ENCODE data around the gene HIPK3.
A peak's percentile ranks its signal among the peaks of the same experiment; 100 is the strongest.
"Not testable (repeated sequence)": the region's sequence is repeated elsewhere in the genome, so short reads cannot be mapped to it uniquely, and the experiment has no call there.

Gene HIPK3

GRCh38 chr11:33257160-33257896 is at the start of gene HIPK3:
Gene HIPK3 (plus strand): TSS chr11:33257381.
- peak; percentile 72 to 74 for DNase-seq (ENCODE audit: low read depth in 2 of 2)

GRCh38 chr11:33207408-33207985 is 49.7 kb upstream of the HIPK3 start:
- no peak for DNase-seq (ENCODE audit: low read depth in 2 of 2)

DNA sequence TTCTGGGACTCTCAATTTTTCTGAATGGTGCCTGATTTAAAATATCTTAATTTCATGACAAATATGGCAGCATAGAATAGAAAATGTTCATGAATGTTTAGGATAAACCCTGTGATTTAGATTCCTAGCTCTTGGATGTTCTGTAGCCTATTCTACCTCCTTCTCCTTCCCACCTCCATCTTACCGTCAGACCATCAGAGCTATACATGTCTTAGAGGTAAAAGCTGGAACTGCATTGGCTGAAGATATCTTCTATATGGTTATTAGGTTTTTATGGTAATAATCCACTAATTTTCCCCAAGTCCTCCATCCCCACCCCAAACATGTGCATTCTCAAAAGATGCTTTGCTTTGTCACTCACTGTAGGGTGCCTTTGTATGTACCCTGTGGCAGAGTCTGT is 49.0 kb upstream of the HIPK3 start:
- no peak for DNase-seq (ENCODE audit: low read depth in 2 of 2)

- no peak for DNase-seq (ENCODE audit: low read depth in 2 of 2)
Measured at GRCh38 chr11:33211153-33211552, 46.0 kb upstream of the HIPK3 start.

GRCh38 chr11:33211580-33211979 is 45.6 kb upstream of the HIPK3 start:
- no peak for DNase-seq (ENCODE audit: low read depth in 2 of 2)

DNA sequence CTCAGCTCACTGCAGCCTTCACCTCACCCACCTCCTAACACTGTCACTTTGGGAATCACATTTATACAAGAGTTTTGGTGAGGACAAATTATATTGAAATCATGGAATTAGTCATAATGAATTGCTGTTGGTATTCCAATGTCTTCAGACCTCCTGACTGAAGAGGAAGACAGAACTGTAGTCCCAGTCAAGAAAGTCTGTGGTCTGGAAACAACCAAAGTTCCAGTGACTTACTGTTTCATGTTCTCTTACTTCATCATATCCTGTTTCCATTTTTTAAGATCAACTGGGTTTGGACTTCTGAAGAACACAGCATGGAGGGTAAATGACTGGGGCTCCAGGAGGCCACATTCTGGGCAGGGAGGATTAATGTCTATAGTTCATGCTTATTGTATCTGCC is 43.0 kb upstream of the HIPK3 start:
- DNase-seq (ENCODE audit: low read depth in 2 of 2) = no peak

- DNase-seq (ENCODE audit: low read depth in 2 of 2) = no peak
Measured at GRCh38 chr11:33214767-33215166, 42.4 kb upstream of the HIPK3 start.

DNA sequence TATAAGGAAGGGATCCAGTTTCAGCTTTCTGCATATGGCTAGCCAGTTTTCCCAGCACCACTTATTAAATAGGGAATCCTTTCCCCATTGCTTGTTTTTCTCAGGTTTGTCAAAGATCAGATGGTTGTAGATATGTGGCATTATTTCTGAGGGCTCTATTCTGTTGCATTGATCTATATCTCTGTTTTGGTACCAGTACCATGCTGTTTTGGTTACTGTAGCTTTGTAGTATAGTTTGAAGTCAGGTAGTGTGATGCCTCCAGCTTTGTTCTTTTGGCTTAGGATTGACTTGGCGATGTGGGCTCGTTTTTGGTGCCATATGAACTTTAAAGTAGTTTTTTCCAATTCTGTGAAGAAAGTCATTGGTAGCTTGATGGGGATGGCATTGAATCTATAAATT is 40.5 kb upstream of the HIPK3 start:
- DNase-seq (ENCODE audit: low read depth in 2 of 2) = not testable (repeated sequence)

DNA sequence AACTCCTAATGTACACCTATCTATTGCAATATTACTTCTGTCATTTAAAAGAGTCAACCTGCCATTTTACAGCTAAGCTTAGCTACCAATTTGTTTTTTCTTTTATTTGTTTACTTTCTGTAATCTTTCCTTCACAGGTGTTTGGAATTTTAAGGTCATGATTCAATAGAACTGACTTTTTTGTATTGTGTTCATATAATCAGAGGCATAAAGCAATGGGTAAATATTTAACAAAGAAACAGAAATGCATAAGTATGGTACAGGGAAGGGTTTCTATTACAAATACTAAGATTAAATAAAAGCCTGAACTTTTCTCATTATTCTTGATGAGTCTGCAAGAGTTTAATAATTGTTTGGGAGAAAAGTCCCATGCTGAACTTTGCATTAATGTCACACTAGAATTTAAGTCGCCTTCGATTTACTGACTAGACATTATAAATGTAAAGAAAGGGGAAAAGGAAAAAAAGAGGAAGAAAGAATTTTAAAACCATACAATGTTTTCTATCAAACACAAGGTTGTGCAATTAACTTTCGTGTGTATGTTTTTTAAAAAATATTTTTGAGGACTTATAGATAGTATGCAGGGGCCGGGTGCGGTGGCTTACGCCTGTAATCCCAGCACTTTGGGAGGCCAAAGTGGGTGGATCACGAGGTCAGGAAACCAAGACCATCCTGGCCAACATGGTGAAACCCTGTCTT is 35.0 kb upstream of the HIPK3 start:
- no peak for DNase-seq (ENCODE audit: low read depth in 2 of 2)

- DNase-seq (ENCODE audit: low read depth in 2 of 2) = no peak
Measured at GRCh38 chr11:33225371-33225770, 31.8 kb upstream of the HIPK3 start.

DNA sequence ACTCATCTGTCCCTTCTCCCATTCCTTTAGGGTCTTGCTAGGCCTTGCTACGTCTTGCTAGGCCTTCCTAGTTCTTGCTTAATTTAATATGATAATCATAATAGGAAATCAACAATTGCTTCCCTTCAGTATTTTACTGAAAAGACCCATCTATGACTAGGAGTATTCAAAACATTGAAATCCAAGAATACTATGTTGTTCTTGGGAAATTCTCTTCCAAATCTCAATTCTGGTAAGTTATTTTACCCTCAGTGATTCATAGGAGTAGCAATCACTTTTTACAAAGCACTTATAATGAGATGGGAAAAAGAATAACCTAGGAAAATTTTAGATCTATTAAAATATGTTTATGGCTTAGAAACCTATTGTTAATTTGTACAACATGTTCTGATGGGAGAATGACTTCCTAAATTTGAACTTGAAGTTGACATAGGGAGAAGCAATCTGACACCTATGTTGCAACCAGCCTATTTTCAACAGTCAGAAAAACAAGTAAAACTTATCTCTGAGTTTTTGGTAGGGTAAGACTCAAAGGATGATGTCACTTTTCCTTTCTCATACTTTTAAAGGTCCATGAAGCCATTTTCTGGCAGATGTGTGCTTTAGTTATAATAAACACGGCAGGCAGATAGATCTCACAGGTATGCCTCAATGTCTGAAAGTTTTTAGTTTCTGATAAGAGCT is 29.5 kb upstream of the HIPK3 start:
- no peak for DNase-seq (ENCODE audit: low read depth in 2 of 2)

GRCh38 chr11:33234397-33235190 is 22.6 kb upstream of the HIPK3 start:
- no peak for DNase-seq (ENCODE audit: low read depth in 2 of 2)

DNA sequence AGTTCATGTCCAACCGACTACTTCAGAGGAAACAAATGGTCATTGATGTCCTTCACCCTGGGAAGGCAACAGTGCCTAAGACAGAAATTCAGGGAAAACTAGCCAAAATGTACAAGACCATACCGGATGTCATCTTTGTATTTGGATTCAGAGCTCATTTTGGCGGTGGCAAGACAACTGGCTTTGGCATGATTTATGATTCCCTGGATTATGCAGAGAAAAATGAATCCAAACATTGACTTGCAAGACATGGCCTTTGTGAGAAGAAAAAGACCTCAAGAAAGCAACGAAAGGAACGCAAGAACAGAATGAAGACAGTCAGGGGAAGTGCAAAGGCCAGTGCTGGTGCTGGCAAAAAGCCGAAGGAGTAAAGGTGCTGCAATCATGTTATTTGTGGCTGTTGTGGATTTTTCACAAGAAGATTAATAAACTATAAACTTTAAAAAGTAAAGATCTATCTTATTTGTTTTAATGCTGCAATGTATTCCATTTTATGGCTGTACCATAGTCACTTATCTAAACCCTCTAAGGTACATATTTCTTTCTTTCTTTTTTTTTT is 20.1 kb upstream of the HIPK3 start:
- no peak for DNase-seq (ENCODE audit: low read depth in 2 of 2)

DNA sequence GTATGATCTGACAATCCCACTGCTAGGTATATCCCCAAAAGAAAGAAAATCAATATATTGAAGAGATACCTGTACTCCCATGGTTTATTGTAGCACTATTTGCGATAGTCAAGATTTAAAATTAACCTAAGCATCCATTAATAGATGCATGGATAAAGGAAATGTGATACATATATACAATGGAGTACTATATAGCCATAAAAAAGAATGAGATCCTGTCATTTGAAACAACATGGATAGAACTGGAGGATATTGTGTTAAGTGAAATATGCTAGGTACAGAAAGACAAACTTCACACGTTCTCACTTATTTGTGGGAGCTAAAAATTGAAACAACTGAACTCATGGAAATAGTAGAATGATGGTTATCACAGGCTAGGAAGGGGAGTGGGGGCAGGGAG is 14.6 kb upstream of the HIPK3 start:
- DNase-seq (ENCODE audit: low read depth in 2 of 2) = no peak

GRCh38 chr11:33243654-33244053 is 13.5 kb upstream of the HIPK3 start:
- DNase-seq (ENCODE audit: low read depth in 2 of 2) = not testable (repeated sequence)

DNA sequence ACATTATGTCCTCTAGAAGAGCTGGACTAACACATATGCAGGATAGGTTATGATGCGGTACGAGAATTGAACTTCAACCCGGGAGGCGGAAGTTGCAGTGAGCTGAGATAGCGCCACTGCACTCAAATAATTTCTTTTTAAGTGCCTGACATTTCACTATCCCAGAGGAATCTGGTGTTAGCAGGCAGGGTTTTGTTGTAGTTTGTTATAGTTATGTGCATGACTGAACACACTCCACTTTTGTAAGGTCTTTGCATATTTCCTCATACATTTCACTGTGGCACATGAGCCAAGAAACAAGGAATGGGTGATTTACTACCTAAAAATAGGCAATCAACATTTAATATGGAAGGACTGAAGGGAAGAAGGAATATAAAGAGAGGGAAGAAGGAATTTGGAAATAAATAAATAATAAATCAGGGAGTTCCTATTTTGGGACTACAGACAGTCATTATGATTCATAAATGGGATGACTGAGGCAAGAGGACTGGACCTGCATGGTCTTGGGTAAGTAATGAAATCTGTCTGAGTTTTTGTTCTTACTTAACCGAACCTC is 8.7 kb upstream of the HIPK3 start:
- no peak for DNase-seq (ENCODE audit: low read depth in 2 of 2)

- DNase-seq (ENCODE audit: low read depth in 2 of 2) = no peak
Measured at GRCh38 chr11:33256031-33256812, 959 bp upstream of the HIPK3 start.

DNA sequence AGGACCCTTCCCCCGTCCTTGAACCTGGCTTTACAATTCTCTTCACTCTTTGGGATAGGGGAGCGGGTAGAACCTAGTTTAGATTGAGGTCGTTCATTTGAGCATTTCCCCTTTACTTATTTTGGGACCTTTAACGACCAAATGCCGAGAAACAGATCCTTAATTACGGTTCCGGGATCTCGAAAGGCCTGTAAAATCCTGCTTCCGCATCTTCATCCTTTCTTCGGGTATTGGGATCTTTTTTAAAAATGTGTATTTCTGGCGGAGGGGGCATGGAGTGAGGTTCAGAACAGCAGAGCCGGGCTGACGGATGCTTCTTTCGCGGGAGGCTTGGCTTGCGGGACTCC is 395 bp upstream of the HIPK3 start:
- no peak for DNase-seq (ENCODE audit: low read depth in 2 of 2)

- DNase-seq (ENCODE audit: low read depth in 2 of 2) = peak; percentile 53 to 65
Measured at GRCh38 chr11:33257897-33258630, 883 bp downstream of the HIPK3 start.
